ENCODE data around the gene CCT6B. TPM values are rescaled to one million over a fixed set of nuclear protein-coding genes. Genes with fewer than 3 reads are reported as not detected.

Gene CCT6B
- total RNA-seq, 1 experiment from 2014 or later = 1.7 TPM

- peak overlapping the region; percentile 90 to 93; a peak in 4 of 5 replicates for H3K4me3 Mint-ChIP-seq
- Histone ChIP-seq H3K18ac (ENCODE audit: insufficient read length, low read depth, low read length) (no peak overlapping the region), H3K27me3 (ENCODE audit: insufficient read depth, low read length) (no peaks in the 10 kb centered on the region), H2BK20ac (ENCODE audit: low read depth, low read length, poor library complexity, severe bottlenecking) (no peak overlapping the region), H2BK5ac (ENCODE audit: insufficient read length, low read length) (no peak overlapping the region), H3K4me2 (ENCODE audit: insufficient read depth, insufficient read length, low read length) (no peak overlapping the region), H3T11ph (ENCODE audit: low read length) (no peak overlapping the region), H3K79me2 (ENCODE audit: insufficient read depth, low read length) (peaks cover 10% of the 10 kb centered on the region), H3K14ac (ENCODE audit: insufficient read depth, low read length) (no peak overlapping the region), H3K9me3 (ENCODE audit: control insufficient read depth, low read depth, low read length) (no peaks in the 10 kb centered on the region), H3K4me1 (ENCODE audit: insufficient read depth, low read length) (no peaks in the 10 kb centered on the region), H3K23me2 (ENCODE audit: insufficient read length, low read depth, low read length, poor library complexity, severe bottlenecking) (no peaks in the 10 kb centered on the region), H2BK120ac (ENCODE audit: low read depth, low read length, poor library complexity, severe bottlenecking) (no peak overlapping the region), H4K8ac (replicated peaks; ENCODE audit: insufficient read length, low read depth, low read length) (no peak overlapping the region), H4K20me1 (ENCODE audit: control insufficient read depth, insufficient read depth, insufficient read length) (no peaks in the 10 kb centered on the region), H4K5ac (ENCODE audit: insufficient read length, low read depth, low read length) (no peak overlapping the region), H3K9ac (ENCODE audit: extremely low read depth, insufficient read length, low read length) (no peak overlapping the region), H4K91ac (ENCODE audit: insufficient read length, low read depth, low read length) (no peak overlapping the region), H3K23ac (ENCODE audit: insufficient read length, low read depth, low read length) (no peak overlapping the region), H2BK15ac (ENCODE audit: low read depth, low read length) (no peak overlapping the region), H3K27ac (ENCODE audit: insufficient read length, low read depth, low read length) (no peak overlapping the region), H2AK5ac (ENCODE audit: insufficient read length, low read length) (no peak overlapping the region), H3K79me1 (ENCODE audit: insufficient read depth, low read depth, low read length, poor library complexity, severe bottlenecking) (peaks cover 18% of the 10 kb centered on the region), H2BK12ac (ENCODE audit: insufficient read length, low read depth, low read length) (no peak overlapping the region), H3K56ac (ENCODE audit: insufficient read length, low read depth, low read length) (no peak overlapping the region), H3K4ac (ENCODE audit: low read depth, low read length) (no peak overlapping the region), H2AFZ (ENCODE audit: low read length) (no peak overlapping the region)
- H3K9me3 Mint-ChIP-seq = no peaks in the 10 kb centered on the region; a peak in 1 of 5 replicates
- WGBS (ENCODE audit: extremely low coverage, insufficient read length, low lambda C conversion rate) = no CpG with 5 or more reads among the region's 7 CpGs
- H3K4me1 Mint-ChIP-seq = peaks cover 26 to 35% of the 10 kb centered on the region in 2 experiments
- H3K36me3 Mint-ChIP-seq (ENCODE audit: insufficient read depth in 1 of 3, low read depth in 3 of 3) = peaks cover 8 to 21% (median 14%) of the 10 kb centered on the region in 3 experiments; a peak in 5 of 7 replicates
- TF ChIP-seq, protein P1, sequence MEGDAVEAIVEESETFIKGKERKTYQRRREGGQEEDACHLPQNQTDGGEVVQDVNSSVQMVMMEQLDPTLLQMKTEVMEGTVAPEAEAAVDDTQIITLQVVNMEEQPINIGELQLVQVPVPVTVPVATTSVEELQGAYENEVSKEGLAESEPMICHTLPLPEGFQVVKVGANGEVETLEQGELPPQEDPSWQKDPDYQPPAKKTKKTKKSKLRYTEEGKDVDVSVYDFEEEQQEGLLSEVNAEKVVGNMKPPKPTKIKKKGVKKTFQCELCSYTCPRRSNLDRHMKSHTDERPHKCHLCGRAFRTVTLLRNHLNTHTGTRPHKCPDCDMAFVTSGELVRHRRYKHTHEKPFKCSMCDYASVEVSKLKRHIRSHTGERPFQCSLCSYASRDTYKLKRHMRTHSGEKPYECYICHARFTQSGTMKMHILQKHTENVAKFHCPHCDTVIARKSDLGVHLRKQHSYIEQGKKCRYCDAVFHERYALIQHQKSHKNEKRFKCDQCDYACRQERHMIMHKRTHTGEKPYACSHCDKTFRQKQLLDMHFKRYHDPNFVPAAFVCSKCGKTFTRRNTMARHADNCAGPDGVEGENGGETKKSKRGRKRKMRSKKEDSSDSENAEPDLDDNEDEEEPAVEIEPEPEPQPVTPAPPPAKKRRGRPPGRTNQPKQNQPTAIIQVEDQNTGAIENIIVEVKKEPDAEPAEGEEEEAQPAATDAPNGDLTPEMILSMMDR (conservative IDR thresholded peaks at IDR 0.05) = no peak
- no peak overlapping the region for H3K27ac Mint-ChIP-seq
- no peak for DNase-seq
- no peaks in the 10 kb centered on the region; the same call in none of the 2 replicates for H3K27me3 Mint-ChIP-seq (ENCODE audit: low read depth)
Observed at GRCh38 chr17:34979153-34979552, 17.9 kb upstream of the CCT6B start.

Measured in H9 (cell line).